ENCODE results near the gene ACIN1.
A peak's percentile ranks its signal among the peaks of the same experiment; 100 is the strongest.

Gene ACIN1

GRCh38 chr14:23067847-23068788, 26.8 kb downstream of the ACIN1 start:
- in situ Hi-C loops (cut with MboI; ENCODE audit: low pct_unique_long_range_greater_than_20kb, low sequenced_read_pairs): loop anchor here (10.0 kb wide), 1 partner anchor 83 kb away; the partner anchor contains the start of gene AJUBA
- no peak for DNase-seq

- no peak for DNase-seq
- in situ Hi-C loops (cut with MboI; ENCODE audit: low pct_unique_long_range_greater_than_20kb, low sequenced_read_pairs): loop anchor here (10.0 kb wide), 1 partner anchor 82 kb away; the partner anchor contains the start of gene AJUBA
These were observed 27.8 kb downstream of the ACIN1 start for GRCh38 chr14:23066855-23067744.

- in situ Hi-C loops (cut with MboI; ENCODE audit: low pct_unique_long_range_greater_than_20kb, low sequenced_read_pairs): loop anchor here (10.0 kb wide), 1 partner anchor 82 kb away; the partner anchor contains the start of gene AJUBA
- no peak for DNase-seq
These were observed 28.6 kb downstream of the ACIN1 start for GRCh38 chr14:23066368-23066767.

- in situ Hi-C loops (cut with MboI; ENCODE audit: low pct_unique_long_range_greater_than_20kb, low sequenced_read_pairs): loop anchor here (10.0 kb wide), 1 partner anchor 79 kb away; the partner anchor contains the start of gene AJUBA
- DNase-seq: no peak
These were observed 31.3 kb downstream of the ACIN1 start for GRCh38 chr14:23063601-23064000.

GRCh38 chr14:23062002-23062401, 32.9 kb downstream of the ACIN1 start:
- in situ Hi-C loops (cut with MboI; ENCODE audit: low pct_unique_long_range_greater_than_20kb, low sequenced_read_pairs): loop anchor here (10.0 kb wide), 1 partner anchor 77 kb away; the partner anchor contains the start of gene AJUBA
- DNase-seq: no peak

GRCh38 chr14:23060536-23061260, 34.2 kb downstream of the ACIN1 start:
- no peak for DNase-seq
- in situ Hi-C loops (cut with MboI; ENCODE audit: low pct_unique_long_range_greater_than_20kb, low sequenced_read_pairs): loop anchor here (10.0 kb wide), 1 partner anchor 76 kb away; the partner anchor contains the start of gene AJUBA

GRCh38 chr14:23058654-23059504, 36.1 kb downstream of the ACIN1 start:
- in situ Hi-C loops (cut with MboI; ENCODE audit: low pct_unique_long_range_greater_than_20kb, low sequenced_read_pairs): no loop called here

GRCh38 chr14:23057757-23058653, 36.9 kb downstream of the ACIN1 start:
- peak; percentile 95 for DNase-seq

More at GRCh38 chr14:23058654-23059504, 36.1 kb downstream of the ACIN1 start:
- DNase-seq: no peak

GRCh38 chr14:23056956-23057756, 37.8 kb downstream of the ACIN1 start, which contains the start of gene CDH24:
Gene CDH24, minus strand, starts transcription at chr14:23057520. Its CDS starts 1,787 bp downstream, at chr14:23055733.
- in situ Hi-C loops (cut with MboI; ENCODE audit: low pct_unique_long_range_greater_than_20kb, low sequenced_read_pairs): no loop called here
- DNase-seq: peak; percentile 64

More at GRCh38 chr14:23057757-23058653, 36.9 kb downstream of the ACIN1 start:
- in situ Hi-C loops (cut with MboI; ENCODE audit: low pct_unique_long_range_greater_than_20kb, low sequenced_read_pairs): no loop called here

- peak; percentile 88 for DNase-seq
- in situ Hi-C loops (cut with MboI; ENCODE audit: low pct_unique_long_range_greater_than_20kb, low sequenced_read_pairs): no loop called here
These were observed 38.6 kb downstream of the ACIN1 start for GRCh38 chr14:23056145-23056955.

- no peak for DNase-seq
- in situ Hi-C loops (cut with MboI; ENCODE audit: low pct_unique_long_range_greater_than_20kb, low sequenced_read_pairs): no loop called here
These were observed 39.3 kb downstream of the ACIN1 start for GRCh38 chr14:23055621-23056144.

- in situ Hi-C loops (cut with MboI; ENCODE audit: low pct_unique_long_range_greater_than_20kb, low sequenced_read_pairs): no loop called here
- no peak for DNase-seq
These were observed 39.8 kb downstream of the ACIN1 start for GRCh38 chr14:23055147-23055550.

- no peak for DNase-seq
- in situ Hi-C loops (cut with MboI; ENCODE audit: low pct_unique_long_range_greater_than_20kb, low sequenced_read_pairs): no loop called here
These were observed 40.7 kb downstream of the ACIN1 start for GRCh38 chr14:23054000-23054811.

GRCh38 chr14:23053426-23053825, 41.5 kb downstream of the ACIN1 start:
- no peak for DNase-seq
- in situ Hi-C loops (cut with MboI; ENCODE audit: low pct_unique_long_range_greater_than_20kb, low sequenced_read_pairs): no loop called here
